A673 (cell line): ENCODE results near the gene EXOC3. TPM values are rescaled to one million over a fixed set of nuclear protein-coding genes. Genes with fewer than 3 reads are reported as not detected.

Experiments
- BruUV-seq: library from RNA; stranded (reverse); fragments of 400-500 nt; replicated peaks from 2 replicates; lab custom pipeline; 2021; lab: Mats Ljungman, UMichigan
- CTCF ChIA-PET: fragments of 300-600 bp; sonication (Branson Sonifier 250); formaldehyde crosslinking; loops from one replicate; lab custom pipeline; 2022; ENCODE audit warnings: antibody characterized with exemption; lab: Charles Lee
- POLR2A ChIA-PET: fragments of 300-600 bp; sonication (Branson Sonifier 250); formaldehyde crosslinking; loops from one replicate; lab custom pipeline; 2022; ENCODE audit warnings: antibody characterized with exemption; ENCODE audit not compliant: low non-redundant PET; lab: Charles Lee
- DNase-seq: peaks from one replicate; pipeline ENCODE4 v3.0.0-alpha.2; 2015; ENCODE audit warnings: low spot score
- H3K27ac ChIP-seq: fragments of 200-600 bp; sonication (generic); 2 replicates; pipeline ENCODE4 v1.5.1; 2016; ENCODE audit warnings: mixed run types, low read depth, mild to moderate bottlenecking, mixed read lengths, antibody characterized with exemption, low read length; ENCODE audit not compliant: poor library complexity, severe bottlenecking
- H3K27me3 ChIP-seq: fragments of 200-600 bp; sonication (generic); replicated peaks from 2 replicates; pipeline ENCODE4 v1.6.1; 2017; ENCODE audit warnings: mixed run types, low read depth, mild to moderate bottlenecking, mixed read lengths, antibody characterized with exemption, low read length; ENCODE audit not compliant: insufficient read depth, poor library complexity
- H3K36me3 ChIP-seq: fragments of 200-600 bp; sonication (generic); 2 replicates; pipeline ENCODE4 v1.6.1; 2016; ENCODE audit warnings: mixed run types, mild to moderate bottlenecking, mixed read lengths, antibody characterized with exemption, low read length; ENCODE audit not compliant: insufficient read depth, poor library complexity, severe bottlenecking
- H3K4me1 ChIP-seq: fragments of 200-600 bp; sonication (generic); 2 replicates; pipeline ENCODE4 v1.6.1; 2017; ENCODE audit warnings: mixed run types, mild to moderate bottlenecking, mixed read lengths, antibody characterized with exemption, low read length; ENCODE audit not compliant: insufficient read depth, poor library complexity, severe bottlenecking
- H3K4me3 ChIP-seq: fragments of 200-600 bp; sonication (generic); 2 replicates; pipeline ENCODE4 v1.5.1; 2016; ENCODE audit warnings: low read depth, mixed run types, mild to moderate bottlenecking, mixed read lengths, low read length; ENCODE audit not compliant: poor library complexity, severe bottlenecking
- H3K9me3 ChIP-seq: fragments of 200-600 bp; sonication (generic); 2 replicates; pipeline ENCODE4 v1.6.1; 2016; ENCODE audit warnings: mixed run types, low read depth, mild to moderate bottlenecking, mixed read lengths, antibody characterized with exemption, low read length; ENCODE audit not compliant: poor library complexity, severe bottlenecking
- EZH2 ChIP-seq: fragments of 200-600 bp; sonication (generic); IDR thresholded peaks from 2 replicates; pipeline ENCODE4 v1.6.1; 2017; ENCODE audit warnings: borderline replicate concordance, low read depth, mild to moderate bottlenecking, mixed read lengths, antibody characterized with exemption, low read length; ENCODE audit not compliant: poor library complexity, severe bottlenecking
- intact Hi-C: fragments of 100-400 bp; cut with micrococcal nuclease; formaldehyde crosslinking; loops from one replicate; pipeline ENCODE4 v1.10.0; 2022; ENCODE audit not compliant: unreplicated experiment
- total RNA-seq: library from RNA; stranded (reverse); gene quantifications from 2 replicates; pipeline ENCODE4 v1.2.3, GENCODE V29; 2021
- TF ChIP-seq, protein P1 (sequence below): fragments of 300-800, 200-600 bp; sonication (generic); conservative IDR thresholded peaks from 2 replicates; pipeline ENCODE4 v1.5.1; 2017; ENCODE audit warnings: low read depth, mild to moderate bottlenecking, antibody characterized with exemption, low read length, moderate library complexity, mixed read lengths

Gene EXOC3
- total RNA-seq, 1 experiment from 2014 or later, result 46.7 TPM

DNA sequence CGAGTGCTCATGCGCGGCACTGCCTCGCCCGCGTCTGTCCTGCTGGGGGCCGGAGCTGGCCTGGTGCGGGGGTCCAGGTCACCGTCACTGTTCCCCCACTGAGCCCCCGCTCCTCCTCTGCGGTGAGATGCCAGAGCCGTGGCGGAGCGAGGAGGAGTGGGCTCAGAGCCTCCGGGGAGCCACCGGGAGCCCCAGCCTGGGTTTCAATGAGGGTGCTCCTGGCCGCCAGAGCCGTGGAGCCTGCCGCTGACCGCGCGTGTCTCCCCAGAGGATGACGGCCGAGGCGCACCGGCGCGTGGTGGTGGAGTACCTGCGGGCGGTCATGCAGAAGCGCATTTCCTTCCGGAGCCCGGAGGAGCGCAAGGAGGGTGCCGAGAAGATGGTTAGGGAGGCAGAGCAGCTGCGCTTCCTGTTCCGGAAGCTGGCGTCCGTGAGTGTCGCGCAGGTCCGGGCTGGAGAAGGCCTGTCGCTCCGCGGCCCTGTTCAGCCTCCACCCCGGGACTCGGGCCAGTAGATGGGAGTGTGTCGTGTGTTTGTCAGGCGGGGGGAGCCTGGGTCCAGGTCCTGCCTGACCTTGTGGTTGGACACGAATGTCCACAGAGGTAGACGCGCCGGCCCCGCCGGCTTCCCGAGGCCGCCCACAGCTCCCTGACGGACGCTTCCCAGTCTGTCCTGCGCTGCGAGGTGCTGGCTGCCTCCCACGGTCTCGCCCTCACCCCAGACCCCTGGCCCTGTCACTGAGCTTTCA, 22.0 kb downstream of the EXOC3 start:
- no peak for TF ChIP-seq EZH2
- TF ChIP-seq, protein P1, sequence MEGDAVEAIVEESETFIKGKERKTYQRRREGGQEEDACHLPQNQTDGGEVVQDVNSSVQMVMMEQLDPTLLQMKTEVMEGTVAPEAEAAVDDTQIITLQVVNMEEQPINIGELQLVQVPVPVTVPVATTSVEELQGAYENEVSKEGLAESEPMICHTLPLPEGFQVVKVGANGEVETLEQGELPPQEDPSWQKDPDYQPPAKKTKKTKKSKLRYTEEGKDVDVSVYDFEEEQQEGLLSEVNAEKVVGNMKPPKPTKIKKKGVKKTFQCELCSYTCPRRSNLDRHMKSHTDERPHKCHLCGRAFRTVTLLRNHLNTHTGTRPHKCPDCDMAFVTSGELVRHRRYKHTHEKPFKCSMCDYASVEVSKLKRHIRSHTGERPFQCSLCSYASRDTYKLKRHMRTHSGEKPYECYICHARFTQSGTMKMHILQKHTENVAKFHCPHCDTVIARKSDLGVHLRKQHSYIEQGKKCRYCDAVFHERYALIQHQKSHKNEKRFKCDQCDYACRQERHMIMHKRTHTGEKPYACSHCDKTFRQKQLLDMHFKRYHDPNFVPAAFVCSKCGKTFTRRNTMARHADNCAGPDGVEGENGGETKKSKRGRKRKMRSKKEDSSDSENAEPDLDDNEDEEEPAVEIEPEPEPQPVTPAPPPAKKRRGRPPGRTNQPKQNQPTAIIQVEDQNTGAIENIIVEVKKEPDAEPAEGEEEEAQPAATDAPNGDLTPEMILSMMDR, result no peak
- H3K4me3 ChIP-seq, result no peak overlapping the region
- no peaks in the 10 kb centered on the region for H3K4me1 ChIP-seq
- CTCF ChIA-PET, result no interaction called here
- intact Hi-C loops, result no loop called here
- H3K27me3 ChIP-seq, result no peaks in the 10 kb centered on the region
- no TSS peak for BruUV-seq
- no peak for DNase-seq
- no peaks in the 10 kb centered on the region for H3K9me3 ChIP-seq
- H3K36me3 ChIP-seq, result peaks cover 14% of the 10 kb centered on the region
- POLR2A ChIA-PET, result no interaction called here
- no peak overlapping the region for H3K27ac ChIP-seq

DNA sequence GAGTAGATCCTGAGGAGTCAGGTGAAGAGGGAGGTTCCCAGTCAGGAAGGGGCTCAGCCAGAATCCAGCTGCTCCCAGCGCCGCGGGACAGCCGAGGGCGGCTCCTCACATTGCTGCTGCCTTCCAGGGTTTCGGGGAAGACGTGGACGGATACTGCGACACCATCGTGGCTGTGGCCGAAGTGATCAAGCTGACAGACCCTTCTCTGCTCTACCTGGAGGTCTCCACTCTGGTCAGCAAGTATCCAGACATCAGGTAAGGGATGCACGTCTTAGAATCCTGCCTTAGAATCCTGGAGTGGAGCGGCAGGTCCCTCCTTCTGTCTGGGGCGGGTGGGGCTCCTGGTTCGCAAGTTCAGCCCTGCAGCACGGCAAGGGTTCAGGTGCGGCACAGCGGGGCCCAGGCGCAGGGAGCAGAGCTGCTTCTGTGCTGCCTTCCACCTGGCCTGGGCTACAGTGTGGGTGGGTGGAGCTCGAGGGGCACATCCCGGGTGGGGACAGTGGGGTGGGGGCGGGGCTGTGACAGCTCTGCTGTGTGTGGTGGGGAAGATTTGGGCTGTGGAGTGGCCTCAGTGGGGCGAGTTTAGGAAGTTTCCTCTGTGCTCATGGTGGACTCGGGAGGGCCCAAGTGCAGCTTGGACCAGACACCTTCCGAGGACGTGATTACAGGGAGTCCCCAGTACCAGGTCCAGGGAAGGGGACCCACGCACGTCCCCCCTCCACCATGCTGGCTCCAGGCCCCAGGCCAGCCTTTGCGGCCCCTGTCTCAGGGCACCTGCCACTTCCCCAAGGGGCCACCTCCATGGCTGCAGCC, 22.8 kb downstream of the EXOC3 start:
- Histone ChIP-seq H3K9me3 (no peaks in the 10 kb centered on the region), H3K27ac (no peak overlapping the region), H3K27me3 (no peaks in the 10 kb centered on the region), H3K36me3 (peaks cover 10% of the 10 kb centered on the region), H3K4me3 (no peak overlapping the region), H3K4me1 (no peaks in the 10 kb centered on the region)
- intact Hi-C loops, result no loop called here
- BruUV-seq, result no TSS peak
- no peak for DNase-seq
- TF ChIP-seq EZH2, result no peak
- TF ChIP-seq, protein P1, result no peak
- ChIA-PET CTCF (no interaction called here), POLR2A (no interaction called here)

DNA sequence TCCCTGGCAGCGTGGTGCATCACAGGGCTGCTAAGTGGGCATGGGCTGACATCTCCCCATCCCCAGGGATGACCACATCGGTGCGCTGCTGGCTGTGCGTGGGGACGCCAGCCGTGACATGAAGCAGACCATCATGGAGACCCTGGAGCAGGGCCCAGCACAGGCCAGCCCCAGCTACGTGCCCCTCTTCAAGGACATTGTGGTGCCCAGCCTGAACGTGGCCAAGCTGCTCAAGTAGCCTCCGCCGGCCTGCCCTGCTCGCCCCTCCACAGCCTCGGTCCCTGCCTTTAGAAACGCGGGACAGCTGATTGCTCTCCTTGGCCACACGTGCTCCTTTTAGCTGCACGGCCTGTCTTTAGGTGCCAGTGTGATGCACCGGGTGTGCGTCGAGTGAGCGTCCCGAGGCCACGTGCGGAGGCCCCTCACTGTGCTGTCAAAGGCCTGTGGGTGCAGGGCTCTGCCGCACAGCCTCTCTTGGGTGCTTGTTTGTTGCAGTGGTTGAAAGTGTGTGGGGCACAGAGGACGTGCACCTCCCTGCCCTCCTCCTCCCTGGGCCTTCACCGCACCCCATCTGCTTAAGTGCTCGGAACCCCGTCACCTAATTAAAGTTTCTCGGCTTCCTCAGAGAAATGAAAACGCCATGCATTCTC, 23.8 kb downstream of the EXOC3 start:
- TF ChIP-seq, protein P1, result no peak
- TF ChIP-seq EZH2, result no peak
- CTCF ChIA-PET, result no interaction called here
- no peaks in the 10 kb centered on the region for H3K27me3 ChIP-seq
- POLR2A ChIA-PET, result no interaction called here
- peaks cover 3% of the 10 kb centered on the region for H3K4me1 ChIP-seq
- no TSS peak for BruUV-seq
- no peak for DNase-seq
- H3K36me3 ChIP-seq, result peaks cover 18% of the 10 kb centered on the region
- intact Hi-C loops, result no loop called here
- H3K27ac ChIP-seq, result no peak overlapping the region
- H3K9me3 ChIP-seq, result no peaks in the 10 kb centered on the region
- no peak overlapping the region for H3K4me3 ChIP-seq
